ENCODE measurements around the gene NAA38. TPM values are rescaled to one million over a fixed set of nuclear protein-coding genes. Genes with fewer than 3 reads are reported as not detected.

NAA38 gene
- total RNA-seq, 1 experiment from 2014 or later: 103 TPM

GRCh38 chr17:7887482-7888183 is 30.3 kb upstream of the NAA38 start:
- peaks cover 7 to 15% of the 10 kb centered on the region in 2 experiments; a peak in 2 of 4 replicates for H3K36me3 ChIP-seq (ENCODE audit: control insufficient read depth in 1 of 2, insufficient read depth in 2 of 2, low read length in 2 of 2)
- ChIA-PET RAD21 (ENCODE audit: low non-redundant PET in 1 of 2, low total read pairs in 2 of 2, uncharacterized antibody in 2 of 2, unreplicated experiment in 2 of 2) (no interaction called here), CTCF (no interaction called here), POLR2A (no interaction called here)
- H3K4me2 ChIP-seq (ENCODE audit: low read length): peak overlapping the region; percentile 99
- TF ChIP-seq POLR2AphosphoS5 (IDR thresholded peaks at IDR 0.05; ENCODE audit: low read depth, low read length): peak; percentile 86
- TF ChIP-seq POLR2A (IDR thresholded peaks at IDR 0.05; ENCODE audit: borderline replicate concordance, extremely low read depth, insufficient read depth, insufficient read length): peak; percentile 59
- TF ChIP-seq ZFX (IDR thresholded peaks at IDR 0.05): peak; percentile 37; the same call in 1 of the 2 replicates
- no peak for TF ChIP-seq CBX3 (IDR thresholded peaks at IDR 0.05; ENCODE audit: low read depth)
- peaks cover 39 to 53% of the 10 kb centered on the region in 2 experiments for H3K4me1 ChIP-seq (ENCODE audit: control insufficient read depth in 1 of 2, insufficient read depth in 2 of 2, low read length in 2 of 2)
- peak overlapping the region; percentile 86 for H3K9ac ChIP-seq (ENCODE audit: low read length)
- intact Hi-C loops (cut with micrococcal nuclease): loop anchor here (1.0 to 2.0 kb wide), 2 partner anchors 30 to 53 kb away; partner anchors contain the start of genes KDM6B and NAA38
- TSS peak; percentile 70 for BruUV-seq (replicated peaks)
- no peaks in the 10 kb centered on the region for H3K9me2 ChIP-seq (ENCODE audit: insufficient read depth)
- peak; percentile 85 for ATAC-seq
- no peaks in the 10 kb centered on the region for H3K27me3 ChIP-seq (ENCODE audit: insufficient read depth, low read length)
- H3K9me3 ChIP-seq (ENCODE audit: control insufficient read depth in 1 of 2, insufficient read depth in 1 of 2, low read depth in 1 of 2, low read length in 2 of 2): no peaks in the 10 kb centered on the region
- no peaks in the 10 kb centered on the region for H4K20me1 ChIP-seq (ENCODE audit: insufficient read depth)
- peak; percentile 84 for DNase-seq (ENCODE audit: low read depth, low spot score)
- H3K79me2 ChIP-seq (ENCODE audit: insufficient read depth, low read length): peaks cover 33% of the 10 kb centered on the region
- no peak overlapping the region for H2AFZ ChIP-seq (ENCODE audit: low read depth, low read length, poor library complexity, severe bottlenecking)
- peak overlapping the region; percentile 56 to 82 for H3K4me3 ChIP-seq (replicated peaks in 1 of 2; ENCODE audit: low read depth in 1 of 2, low read length in 2 of 2)
- peak overlapping the region; percentile 97 for H3K27ac ChIP-seq (ENCODE audit: low read depth, low read length)

- ATAC-seq (peak; percentile 3; the same call in 1 of the 2 replicates), DNase-seq (ENCODE audit: low read depth, low spot score) (no peak)
- Histone ChIP-seq H3K9ac (ENCODE audit: low read length) (peak overlapping the region; percentile 86), H3K9me2 (ENCODE audit: insufficient read depth) (no peaks in the 10 kb centered on the region), H3K4me1 (ENCODE audit: control insufficient read depth in 1 of 2, insufficient read depth in 2 of 2, low read length in 2 of 2) (peaks cover 39 to 53% of the 10 kb centered on the region in 2 experiments), H3K27ac (ENCODE audit: low read depth, low read length) (peak overlapping the region; percentile 97), H3K36me3 (ENCODE audit: control insufficient read depth in 1 of 2, insufficient read depth in 2 of 2, low read length in 2 of 2) (peaks cover 7 to 15% of the 10 kb centered on the region in 2 experiments; a peak in 2 of 4 replicates), H3K4me3 (replicated peaks in 1 of 2; ENCODE audit: low read depth in 1 of 2, low read length in 2 of 2) (peak overlapping the region; percentile 56 to 82), H3K4me2 (ENCODE audit: low read length) (peak overlapping the region; percentile 99), H4K20me1 (ENCODE audit: insufficient read depth) (no peaks in the 10 kb centered on the region), H3K79me2 (ENCODE audit: insufficient read depth, low read length) (peaks cover 33% of the 10 kb centered on the region), H3K9me3 (ENCODE audit: control insufficient read depth in 1 of 2, insufficient read depth in 1 of 2, low read depth in 1 of 2, low read length in 2 of 2) (no peaks in the 10 kb centered on the region), H2AFZ (ENCODE audit: low read depth, low read length, poor library complexity, severe bottlenecking) (no peak overlapping the region), H3K27me3 (ENCODE audit: insufficient read depth, low read length) (no peaks in the 10 kb centered on the region)
- POLR2A ChIA-PET: no interaction called here
- RAD21 ChIA-PET (ENCODE audit: low non-redundant PET in 1 of 2, low total read pairs in 2 of 2, uncharacterized antibody in 2 of 2, unreplicated experiment in 2 of 2): no interaction called here
- CTCF ChIA-PET: interaction anchor here (1.0 kb wide), 1 partner anchor 20 kb away, joined by 3 read pairs; no protein-coding TSS in a partner anchor
- TSS peak; percentile 29 for BruUV-seq (replicated peaks)
- intact Hi-C loops (cut with micrococcal nuclease): loop anchor here (1.0 to 2.0 kb wide), 2 partner anchors 30 to 52 kb away; partner anchors contain the start of genes KDM6B and NAA38
- no peak for TF ChIP-seq CTCF (IDR thresholded peaks at IDR 0.05 in 2 of 3, conservative IDR thresholded peaks at IDR 0.05 in 1 of 3; ENCODE audit: borderline replicate concordance in 1 of 3, insufficient read depth in 1 of 3, low read depth in 2 of 3, low read length in 2 of 3)
- no peak for TF ChIP-seq JUND (IDR thresholded peaks at IDR 0.05)
- no peak for TF ChIP-seq ZBTB33 (IDR thresholded peaks at IDR 0.05; ENCODE audit: extremely low read depth, insufficient replicate concordance, low read length)
- no peak for TF ChIP-seq EGR1 (IDR thresholded peaks at IDR 0.05; ENCODE audit: low read depth)
- TF ChIP-seq POLR2AphosphoS5 (IDR thresholded peaks at IDR 0.05; ENCODE audit: low read depth, low read length): no peak
- no peak for TF ChIP-seq TCF7L2 (IDR thresholded peaks at IDR 0.05; ENCODE audit: borderline replicate concordance, extremely low read depth, insufficient read depth, insufficient read length)
- no peak for TF ChIP-seq CBX3 (IDR thresholded peaks at IDR 0.05; ENCODE audit: low read depth)
- TF ChIP-seq CEBPB (IDR thresholded peaks at IDR 0.05; ENCODE audit: low read depth): no peak
- TF ChIP-seq ZNF274 (IDR thresholded peaks at IDR 0.05; ENCODE audit: low read depth, low read length): no peak
- TF ChIP-seq POLR2A (IDR thresholded peaks at IDR 0.05; ENCODE audit: borderline replicate concordance, extremely low read depth, insufficient read depth, insufficient read length): no peak
- no peak for TF ChIP-seq FOSL1 (IDR thresholded peaks at IDR 0.05; ENCODE audit: low read depth)
- no peak for TF ChIP-seq ATF3 (IDR thresholded peaks at IDR 0.05)
- TF ChIP-seq ZFX (IDR thresholded peaks at IDR 0.05): no peak
- TF ChIP-seq MAX (IDR thresholded peaks at IDR 0.05): no peak
Observed at GRCh38 chr17:7887038-7887481, 29.7 kb upstream of the NAA38 start.

Measured in HCT116 (cell line).